Measurements from ENCODE around the gene MRPS34. TPM values are rescaled to one million over a fixed set of nuclear protein-coding genes. Genes with fewer than 3 reads are reported as not detected.

The MRPS34 gene
- total RNA-seq, 1 donor from 2014 or later = 71.3 TPM

DNA sequence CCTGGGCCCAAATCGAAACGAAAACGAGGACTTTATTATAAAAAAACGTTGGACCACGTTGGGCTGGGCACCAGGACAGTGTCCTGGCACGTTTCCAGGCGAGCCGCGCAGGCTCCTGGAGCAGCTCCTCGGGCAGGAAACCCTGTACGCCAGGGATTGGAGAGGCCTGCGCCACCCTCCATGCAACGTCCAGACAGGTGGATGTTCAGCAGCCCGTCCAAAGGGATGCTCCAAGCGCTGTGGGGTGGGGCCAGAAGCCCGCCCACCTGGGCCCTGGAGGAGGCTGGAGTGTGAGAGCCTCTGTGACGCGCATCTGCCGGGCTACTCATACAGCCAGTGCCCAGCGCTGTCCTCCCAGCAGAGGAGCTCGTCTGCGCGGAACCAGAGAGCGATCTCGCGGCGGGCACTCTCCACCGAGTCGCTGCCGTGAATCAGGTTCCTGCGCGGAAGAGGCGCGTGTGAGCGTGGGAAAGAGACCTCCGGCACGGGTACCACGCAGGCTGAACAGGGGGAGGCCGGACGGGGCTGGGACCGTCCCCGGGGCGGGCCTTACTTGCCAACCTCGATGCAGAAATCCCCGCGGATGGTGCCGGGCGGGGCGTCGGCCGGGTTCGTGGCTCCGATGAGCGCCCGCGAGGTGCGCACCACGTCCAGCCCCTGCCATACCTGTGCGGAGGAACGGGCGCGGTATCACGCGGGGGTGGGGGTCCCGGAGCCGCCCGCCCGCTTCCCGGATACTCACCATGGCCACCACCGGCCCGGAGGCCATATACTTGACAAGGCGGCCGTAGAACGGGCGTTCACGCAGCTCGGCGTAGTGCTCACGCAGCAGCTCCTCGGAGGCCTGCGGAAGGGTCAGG, 2.4 kb downstream of the MRPS34 start:
- H3K4me3 ChIP-seq (ENCODE audit: low read depth, low read length) = peak overlapping the region; percentile 97
- DNase-seq (ENCODE audit: low read depth) (peak; percentile 65), FAIRE-seq (no peak)
- H3K27me3 ChIP-seq (ENCODE audit: control insufficient read depth, insufficient read depth, low read length) = no peaks in the 10 kb centered on the region
- TF ChIP-seq, protein P1, sequence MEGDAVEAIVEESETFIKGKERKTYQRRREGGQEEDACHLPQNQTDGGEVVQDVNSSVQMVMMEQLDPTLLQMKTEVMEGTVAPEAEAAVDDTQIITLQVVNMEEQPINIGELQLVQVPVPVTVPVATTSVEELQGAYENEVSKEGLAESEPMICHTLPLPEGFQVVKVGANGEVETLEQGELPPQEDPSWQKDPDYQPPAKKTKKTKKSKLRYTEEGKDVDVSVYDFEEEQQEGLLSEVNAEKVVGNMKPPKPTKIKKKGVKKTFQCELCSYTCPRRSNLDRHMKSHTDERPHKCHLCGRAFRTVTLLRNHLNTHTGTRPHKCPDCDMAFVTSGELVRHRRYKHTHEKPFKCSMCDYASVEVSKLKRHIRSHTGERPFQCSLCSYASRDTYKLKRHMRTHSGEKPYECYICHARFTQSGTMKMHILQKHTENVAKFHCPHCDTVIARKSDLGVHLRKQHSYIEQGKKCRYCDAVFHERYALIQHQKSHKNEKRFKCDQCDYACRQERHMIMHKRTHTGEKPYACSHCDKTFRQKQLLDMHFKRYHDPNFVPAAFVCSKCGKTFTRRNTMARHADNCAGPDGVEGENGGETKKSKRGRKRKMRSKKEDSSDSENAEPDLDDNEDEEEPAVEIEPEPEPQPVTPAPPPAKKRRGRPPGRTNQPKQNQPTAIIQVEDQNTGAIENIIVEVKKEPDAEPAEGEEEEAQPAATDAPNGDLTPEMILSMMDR (IDR thresholded peaks at IDR 0.05; ENCODE audit: insufficient read depth, low read length, severe bottlenecking) = no peak
- peaks cover 25% of the 10 kb centered on the region for H3K36me3 ChIP-seq (ENCODE audit: control insufficient read depth, insufficient read depth, low read length)

DNA sequence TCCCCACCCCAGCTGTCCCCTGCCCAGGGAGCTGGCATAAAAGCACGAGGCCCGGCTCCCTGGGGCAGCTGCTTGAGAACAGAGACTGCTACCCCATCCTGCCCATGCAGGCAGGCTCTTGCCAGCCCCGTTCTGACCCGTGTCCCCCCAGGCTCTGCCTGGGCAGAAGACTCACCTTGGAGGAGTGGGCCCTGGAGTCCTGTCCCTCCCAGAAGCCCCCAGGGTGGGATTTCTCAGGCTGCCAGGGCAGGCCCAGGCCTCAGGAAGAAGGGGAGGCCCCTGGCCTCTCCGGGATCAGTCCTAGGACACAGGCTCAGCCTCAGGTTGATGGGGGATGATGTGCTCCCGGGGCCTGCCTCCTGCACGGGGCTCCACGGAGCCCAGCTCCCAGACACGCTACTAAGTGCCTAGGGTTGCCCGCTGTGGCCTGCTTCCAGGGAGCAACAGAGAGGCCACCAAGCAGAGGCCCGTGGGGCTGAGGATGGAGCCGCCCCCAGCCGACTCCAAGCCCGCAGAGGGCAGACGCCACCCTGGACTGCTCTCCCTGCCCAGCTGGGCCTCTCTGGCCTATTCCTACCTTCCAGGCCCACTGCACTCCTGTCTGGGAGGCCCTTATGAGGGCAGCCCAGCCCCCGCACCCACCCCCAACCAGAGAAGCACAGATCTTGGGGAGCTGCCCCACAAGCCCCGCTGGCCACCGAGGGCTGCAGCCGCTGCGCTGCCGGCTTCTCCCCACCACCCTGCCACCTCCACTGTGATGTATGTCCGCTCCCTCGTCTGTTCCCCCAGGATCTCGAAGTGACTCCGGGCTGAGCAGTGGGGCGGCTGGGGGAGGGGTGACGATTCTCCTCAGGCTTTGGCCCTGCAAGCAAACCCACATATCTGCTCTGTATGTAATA, 3.3 kb downstream of the MRPS34 start:
- DNase-seq (ENCODE audit: low read depth) (no peak), FAIRE-seq (no peak)
- TF ChIP-seq, protein P1 (IDR thresholded peaks at IDR 0.05; ENCODE audit: insufficient read depth, low read length, severe bottlenecking) = no peak
- peaks cover 30% of the 10 kb centered on the region for H3K36me3 ChIP-seq (ENCODE audit: control insufficient read depth, insufficient read depth, low read length)
- no peaks in the 10 kb centered on the region for H3K27me3 ChIP-seq (ENCODE audit: control insufficient read depth, insufficient read depth, low read length)
- no peak overlapping the region for H3K4me3 ChIP-seq (ENCODE audit: low read depth, low read length)

DNA sequence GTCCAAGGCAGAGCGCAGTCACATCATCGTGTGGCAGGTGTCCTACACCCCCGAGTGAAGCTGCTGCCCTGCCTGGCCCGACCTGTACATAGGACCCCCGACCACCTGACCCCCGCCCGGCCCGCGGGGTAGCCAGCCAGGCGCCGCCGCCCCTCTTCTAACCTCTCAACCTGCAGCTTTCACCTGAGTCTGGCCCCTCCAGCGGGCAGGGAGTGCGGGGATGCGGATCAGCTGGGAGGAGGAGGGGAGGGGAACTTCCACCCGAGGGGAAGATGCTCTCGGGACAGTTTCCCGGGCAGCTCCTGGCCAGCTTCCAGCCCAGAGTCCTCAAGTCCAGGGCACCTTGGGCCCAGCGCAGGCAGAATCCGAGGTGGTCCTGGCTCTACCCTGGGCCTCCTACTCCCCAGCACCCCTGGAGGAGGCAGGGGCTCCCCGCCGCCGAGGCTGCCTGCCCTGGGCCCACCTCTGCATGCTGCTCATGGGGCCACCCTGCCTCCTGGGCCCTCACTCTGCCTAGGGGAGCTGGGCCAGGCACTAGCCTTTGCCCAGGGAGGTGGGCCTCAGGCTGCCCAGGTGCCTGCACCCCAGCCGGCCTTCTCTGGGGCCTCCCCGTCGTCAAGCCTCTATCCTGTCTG, 4.0 kb downstream of the MRPS34 start:
- DNase-seq (ENCODE audit: low read depth) (no peak), FAIRE-seq (no peak)
- H3K4me3 ChIP-seq (ENCODE audit: low read depth, low read length) = no peak overlapping the region
- TF ChIP-seq, protein P1 (IDR thresholded peaks at IDR 0.05; ENCODE audit: insufficient read depth, low read length, severe bottlenecking) = no peak
- peaks cover 36% of the 10 kb centered on the region for H3K36me3 ChIP-seq (ENCODE audit: control insufficient read depth, insufficient read depth, low read length)
- no peaks in the 10 kb centered on the region for H3K27me3 ChIP-seq (ENCODE audit: control insufficient read depth, insufficient read depth, low read length)

DNA sequence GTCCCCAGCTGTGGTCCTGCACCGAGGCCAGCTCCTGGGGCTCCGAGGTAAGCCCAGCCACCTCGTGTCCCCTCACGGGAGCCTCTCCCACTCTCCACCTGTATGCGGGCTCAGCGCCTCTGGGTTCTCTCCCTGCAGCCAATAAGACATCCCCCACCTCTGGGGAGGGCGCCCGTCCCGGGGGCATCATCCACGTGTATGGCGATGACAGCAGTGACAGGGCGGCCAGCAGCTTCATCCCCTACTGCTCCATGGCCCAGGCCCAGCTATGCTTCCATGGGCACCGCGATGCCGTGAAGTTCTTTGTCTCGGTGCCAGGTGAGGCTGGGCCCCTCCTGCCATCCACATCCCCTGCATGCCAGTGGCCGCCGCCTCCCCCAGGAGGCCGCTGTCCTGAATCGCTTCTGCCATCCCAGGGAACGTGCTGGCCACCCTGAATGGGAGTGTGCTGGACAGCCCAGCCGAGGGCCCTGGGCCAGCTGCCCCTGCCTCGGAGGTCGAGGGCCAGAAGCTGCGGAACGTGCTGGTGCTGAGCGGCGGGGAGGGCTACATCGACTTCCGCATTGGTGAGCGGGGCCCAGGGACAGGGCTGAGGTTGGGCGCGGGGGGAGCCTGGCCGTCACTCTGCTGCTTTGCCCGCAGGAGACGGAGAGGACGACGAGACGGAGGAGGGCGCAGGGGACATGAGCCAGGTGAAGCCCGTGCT, 4.7 kb downstream of the MRPS34 start:
- TF ChIP-seq, protein P1 (IDR thresholded peaks at IDR 0.05; ENCODE audit: insufficient read depth, low read length, severe bottlenecking) = no peak
- H3K4me3 ChIP-seq (ENCODE audit: low read depth, low read length) = no peak overlapping the region
- FAIRE-seq = no peak
- H3K36me3 ChIP-seq (ENCODE audit: control insufficient read depth, insufficient read depth, low read length) = peaks cover 39% of the 10 kb centered on the region
- DNase-seq (ENCODE audit: low read depth) = no peak
- H3K27me3 ChIP-seq (ENCODE audit: control insufficient read depth, insufficient read depth, low read length) = no peaks in the 10 kb centered on the region
